RKO (cell line): ENCODE results near the gene FRG2.
"Not testable (repeated sequence)": the region's sequence is repeated elsewhere in the genome, so short reads cannot be mapped to it uniquely, and the experiment has no call there.

ENCODE experiments used
- DNase-seq: peaks from one replicate; pipeline ENCODE4 v3.0.0-alpha.2; 2016; ENCODE audit warnings: low spot score

Gene FRG2

DNA sequence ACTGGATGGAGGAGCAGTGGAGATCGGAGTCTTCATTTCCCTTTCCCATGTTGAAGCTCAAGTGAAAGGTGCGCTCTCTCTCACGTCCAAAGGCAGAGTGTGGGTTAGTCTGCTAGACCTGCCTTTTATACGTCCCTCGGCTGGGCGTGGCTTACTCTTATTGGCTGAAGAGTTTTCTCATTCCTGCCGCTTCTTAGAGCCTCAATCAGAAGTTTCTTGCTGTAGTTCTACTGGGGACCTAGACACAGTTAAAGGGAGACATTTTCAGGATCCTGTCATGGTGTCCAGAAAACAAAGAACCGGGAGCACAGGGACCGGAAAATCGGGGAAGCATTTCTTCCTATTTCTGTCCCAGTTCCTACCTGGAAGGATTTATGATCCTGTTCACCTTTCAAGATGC lies at the start of gene FRG2:
Gene FRG2 (minus strand): TSS at position 101 of the 400 bp plus-strand sequence. CDS start 52 bp downstream, at position 49.
- not testable (repeated sequence) for DNase-seq

DNA sequence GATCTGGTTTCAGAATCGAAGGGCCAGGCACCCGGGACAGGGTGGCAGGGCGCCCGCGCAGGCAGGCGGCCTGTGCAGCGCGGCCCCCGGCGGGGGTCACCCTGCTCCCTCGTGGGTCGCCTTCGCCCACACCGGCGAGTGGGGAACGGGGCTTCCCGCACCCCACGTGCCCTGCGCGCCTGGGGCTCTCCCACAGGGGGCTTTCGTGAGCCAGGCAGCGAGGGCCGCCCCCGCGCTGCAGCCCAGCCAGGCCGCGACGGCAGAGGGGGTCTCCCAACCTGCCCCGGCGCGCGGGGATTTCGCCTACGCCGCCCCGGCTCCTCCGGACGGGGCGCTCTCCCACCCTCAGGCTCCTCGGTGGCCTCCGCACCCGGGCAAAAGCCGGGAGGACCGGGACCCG lies 41.3 kb upstream of the FRG2 start:
- not testable (repeated sequence) for DNase-seq

DNA sequence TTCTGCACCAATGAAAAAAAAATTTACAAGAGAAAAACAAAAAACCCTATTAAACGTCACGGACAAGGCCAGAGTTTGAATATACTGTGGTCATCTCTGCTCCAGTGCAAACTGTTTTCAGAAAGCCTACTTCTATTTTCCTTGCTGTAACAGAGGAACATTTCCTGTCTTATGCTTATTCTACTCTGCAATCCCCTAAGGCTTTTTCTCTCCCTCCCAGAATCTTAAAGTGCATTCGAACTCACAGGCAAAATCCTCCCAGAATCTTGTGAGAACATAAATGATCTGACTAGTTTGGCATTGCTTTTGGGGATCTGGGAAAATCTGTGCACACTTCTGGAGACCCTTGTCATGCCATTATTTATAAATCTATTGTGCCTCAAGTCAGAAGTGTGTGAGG lies 37.7 kb upstream of the FRG2 start:
- not testable (repeated sequence) for DNase-seq

DNA sequence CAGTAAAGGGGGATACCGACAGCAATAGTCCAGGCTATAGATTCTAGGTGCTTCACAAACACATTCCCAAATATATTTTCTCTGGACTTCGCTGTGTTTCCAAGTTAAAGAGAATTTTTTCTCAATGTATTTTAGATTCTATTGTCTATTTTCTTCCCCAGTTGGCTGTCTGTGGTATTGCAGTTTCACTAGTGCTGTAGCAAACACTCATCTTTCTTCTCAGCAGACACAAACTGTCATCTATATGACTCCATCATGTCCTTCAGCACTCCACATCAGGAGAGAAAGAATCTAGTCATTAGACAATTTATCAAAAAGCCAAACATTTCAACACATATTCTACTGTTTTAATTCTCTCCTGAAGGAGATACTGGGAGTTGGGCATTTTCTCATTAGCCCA lies 37.3 kb upstream of the FRG2 start, which contains the start of gene DBET:
Gene DBET (plus strand): TSS at position 161 of the 400 bp plus-strand sequence.
- peak; percentile 27 for DNase-seq

DNA sequence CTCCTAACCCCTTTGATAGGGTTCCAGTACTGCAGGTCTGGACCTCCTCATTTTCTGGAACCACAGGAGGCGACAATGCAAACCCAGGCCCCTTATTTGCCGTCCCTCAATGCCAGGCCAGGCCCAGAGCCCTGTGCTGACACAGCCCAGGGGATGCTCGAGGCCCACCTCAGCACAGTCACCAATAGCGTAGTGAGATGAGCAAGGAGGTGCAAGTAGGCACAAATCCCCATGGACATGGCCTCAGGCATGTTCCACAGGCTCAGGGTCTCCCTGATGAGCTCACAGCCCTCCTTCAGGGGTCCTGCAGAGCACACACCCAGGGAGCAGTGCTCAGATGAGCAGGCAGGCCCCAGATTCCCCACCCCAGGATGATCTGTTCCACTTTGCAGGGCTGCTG lies 31.9 kb upstream of the FRG2 start:
- not testable (repeated sequence) for DNase-seq

DNA sequence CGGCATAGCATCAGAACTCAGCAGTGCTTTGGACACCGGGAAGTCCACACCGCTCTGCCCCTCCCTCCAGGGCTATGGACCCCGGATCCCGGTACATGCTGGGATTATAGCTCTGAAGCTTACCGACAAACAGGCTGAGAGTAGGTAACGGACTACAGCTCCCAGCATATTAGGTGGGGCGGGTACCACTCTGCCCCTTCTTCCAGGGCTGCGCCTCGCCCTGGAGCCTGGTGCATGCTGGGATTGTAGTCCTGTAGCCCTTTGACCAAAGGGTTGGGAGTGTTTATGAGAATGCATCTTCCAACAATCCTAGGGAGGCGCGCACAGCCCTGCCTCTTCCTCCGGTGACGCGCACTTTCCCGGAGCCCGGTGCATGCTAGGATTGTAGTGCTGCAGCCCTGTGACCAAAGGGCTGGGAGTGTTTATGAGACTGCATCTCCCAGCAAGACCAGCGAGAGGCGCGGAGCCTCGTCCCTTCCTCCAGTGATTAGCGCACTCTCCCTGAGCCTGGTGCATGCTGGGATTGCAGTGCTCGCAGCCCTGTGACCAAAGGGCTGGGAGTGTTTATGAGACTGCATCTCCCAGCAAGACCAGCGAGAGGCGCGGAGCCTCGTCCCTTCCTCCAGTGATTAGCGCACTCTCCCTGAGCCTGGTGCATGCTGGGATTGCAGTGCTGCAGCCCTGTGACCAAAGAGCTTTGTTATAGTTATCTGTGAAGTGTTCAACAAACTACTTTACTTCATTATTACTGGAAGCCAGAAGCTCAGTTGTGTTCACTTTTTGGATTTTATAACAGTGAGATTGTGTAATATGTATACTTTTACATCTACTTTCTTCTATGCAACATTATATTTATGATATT lies 22.6 kb upstream of the FRG2 start:
- not testable (repeated sequence) for DNase-seq

DNA sequence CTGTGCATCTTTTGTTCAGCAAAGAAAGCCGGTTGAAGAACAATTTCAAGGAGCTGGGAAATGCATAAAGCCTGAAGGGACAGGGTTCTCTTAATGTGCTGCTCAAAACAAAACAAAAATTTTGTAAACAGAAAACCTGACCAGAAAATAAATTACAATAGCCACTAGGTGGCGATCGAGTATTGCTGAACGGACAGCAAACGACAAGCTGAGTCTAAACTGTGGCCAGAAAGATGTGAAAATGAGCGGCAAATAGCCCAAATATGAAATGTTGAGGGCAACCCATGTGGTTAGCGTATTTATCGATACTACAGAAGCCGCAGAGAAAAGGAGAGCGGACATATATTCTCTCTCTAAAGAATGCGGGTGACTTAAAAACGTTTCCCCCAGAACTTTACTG lies 20.6 kb upstream of the FRG2 start:
- DNase-seq = not testable (repeated sequence)

DNA sequence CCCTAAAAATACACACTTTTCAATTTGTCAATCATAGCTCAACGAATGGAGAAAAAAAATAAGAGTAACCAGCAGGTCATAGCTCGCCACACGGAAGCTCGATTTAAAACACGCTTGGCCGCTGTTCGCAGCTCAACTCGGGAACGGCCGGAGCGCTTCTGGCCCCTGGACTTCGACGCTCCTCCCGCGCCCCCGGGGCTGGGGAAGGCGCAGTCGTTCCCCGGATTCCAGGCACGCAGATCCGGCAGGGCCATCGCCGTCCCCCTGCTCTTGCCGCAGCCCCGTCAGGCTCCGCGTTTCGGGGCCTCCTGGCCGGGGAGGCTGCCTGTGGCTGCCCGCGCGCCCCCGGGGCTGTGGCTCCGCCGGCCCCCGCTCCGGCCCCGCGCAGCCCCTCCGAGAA lies 13.8 kb upstream of the FRG2 start:
- DNase-seq = not testable (repeated sequence)

DNA sequence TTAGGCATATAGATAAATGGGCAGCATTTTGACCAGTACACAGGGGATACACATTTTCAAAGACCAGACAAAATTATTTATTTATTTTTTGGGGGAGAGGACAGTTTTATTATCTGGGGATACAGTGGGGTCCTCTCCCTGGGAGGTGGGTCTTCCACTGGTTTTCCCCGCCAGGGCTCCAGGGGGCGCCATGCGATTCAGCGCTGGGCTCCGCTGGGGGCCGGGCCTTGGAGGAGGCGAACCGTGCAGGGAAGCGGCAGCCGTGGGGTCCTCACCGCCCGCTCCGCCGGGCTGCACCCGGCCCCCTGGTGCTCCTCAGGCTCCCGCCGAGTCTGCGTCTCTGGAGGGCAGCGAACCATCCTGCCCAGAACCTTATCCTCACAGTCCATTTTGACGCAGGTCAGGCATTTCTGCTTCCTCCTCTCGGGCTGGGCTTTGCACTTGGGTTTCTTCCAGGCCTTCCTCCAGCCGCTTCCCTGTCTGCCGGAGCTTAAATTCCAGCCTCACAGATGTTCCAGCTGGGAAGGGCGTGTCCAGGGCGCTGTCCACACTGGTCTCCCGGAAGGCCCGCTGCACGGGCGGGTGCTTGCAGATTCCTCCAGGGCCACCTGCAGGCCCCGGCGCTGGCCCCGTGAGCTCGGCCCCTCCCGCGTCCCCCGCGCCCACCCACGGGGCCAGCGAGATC lies 10.8 kb upstream of the FRG2 start:
- DNase-seq = not testable (repeated sequence)

DNA sequence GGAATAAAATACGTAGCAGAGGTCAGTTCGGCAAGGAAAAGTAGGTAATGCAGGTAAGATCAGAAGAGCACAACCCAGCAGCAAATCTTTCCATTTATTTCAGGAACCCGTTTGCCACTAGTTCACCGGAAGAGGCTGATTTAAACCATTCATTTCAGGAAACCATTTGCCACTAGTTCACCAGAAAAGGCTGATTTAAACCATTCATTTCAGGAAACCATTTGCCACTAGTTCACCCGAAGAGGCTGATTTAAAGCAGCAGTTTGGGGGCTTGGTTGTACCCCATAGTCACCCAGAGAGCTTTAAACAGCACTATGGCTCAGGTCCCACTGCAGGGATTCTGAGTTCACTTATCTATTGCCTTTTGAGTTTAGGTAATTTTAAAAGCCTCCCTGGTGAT lies 4.2 kb upstream of the FRG2 start:
- not testable (repeated sequence) for DNase-seq

DNA sequence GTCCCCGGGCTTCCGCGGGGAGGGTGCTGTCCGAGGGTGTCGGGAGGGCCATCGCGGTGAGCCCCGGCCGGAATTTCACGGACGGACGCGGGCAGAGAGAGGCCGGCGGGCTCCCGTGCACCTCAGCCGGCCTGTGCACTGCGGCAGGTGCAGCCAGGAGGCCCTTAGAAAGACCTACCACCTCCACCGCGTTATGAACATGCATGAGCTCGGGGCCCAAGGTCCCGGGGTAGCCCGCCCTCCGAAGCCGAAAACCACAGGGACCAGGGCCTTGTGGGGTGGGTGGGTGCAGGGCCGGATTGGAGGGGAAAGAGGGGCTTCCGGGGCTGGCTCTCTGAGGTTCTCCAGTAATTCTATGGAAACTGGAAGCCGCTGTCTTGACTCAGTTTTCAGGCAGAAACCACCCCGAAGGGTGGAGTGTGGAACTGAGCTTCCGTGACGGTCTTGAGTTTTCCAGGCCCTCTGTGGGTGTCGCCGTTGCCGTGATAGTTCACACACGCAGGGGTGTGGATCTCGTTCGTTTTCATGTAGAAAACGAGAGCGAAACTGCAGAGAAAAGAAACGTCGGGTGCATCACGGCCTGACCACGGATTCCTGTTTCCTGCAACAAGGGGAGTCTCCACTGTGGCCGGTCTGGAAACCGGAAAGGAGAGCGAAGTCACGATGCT lies 4.3 kb downstream of the FRG2 start:
- not testable (repeated sequence) for DNase-seq

DNA sequence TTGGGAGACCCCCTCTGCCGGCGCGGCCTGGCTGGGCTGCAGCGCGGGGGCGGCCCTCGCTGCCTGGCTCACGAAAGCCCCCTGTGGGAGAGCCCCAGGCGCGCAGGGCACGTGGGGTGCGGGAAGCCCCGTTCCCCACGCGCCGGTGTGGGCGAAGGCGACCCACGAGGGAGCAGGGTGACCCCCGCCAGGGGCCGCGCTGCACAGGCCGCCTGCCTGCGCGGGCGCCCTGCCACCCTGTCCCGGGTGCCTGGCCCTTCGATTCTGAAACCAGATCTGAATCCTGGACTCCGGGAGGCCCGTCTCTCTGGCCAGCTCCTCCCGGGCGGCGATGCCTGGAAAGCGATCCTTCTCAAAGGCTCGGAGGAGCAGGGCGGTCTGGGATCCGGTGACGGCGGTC lies 5.1 kb downstream of the FRG2 start:
- DNase-seq = not testable (repeated sequence)

DNA sequence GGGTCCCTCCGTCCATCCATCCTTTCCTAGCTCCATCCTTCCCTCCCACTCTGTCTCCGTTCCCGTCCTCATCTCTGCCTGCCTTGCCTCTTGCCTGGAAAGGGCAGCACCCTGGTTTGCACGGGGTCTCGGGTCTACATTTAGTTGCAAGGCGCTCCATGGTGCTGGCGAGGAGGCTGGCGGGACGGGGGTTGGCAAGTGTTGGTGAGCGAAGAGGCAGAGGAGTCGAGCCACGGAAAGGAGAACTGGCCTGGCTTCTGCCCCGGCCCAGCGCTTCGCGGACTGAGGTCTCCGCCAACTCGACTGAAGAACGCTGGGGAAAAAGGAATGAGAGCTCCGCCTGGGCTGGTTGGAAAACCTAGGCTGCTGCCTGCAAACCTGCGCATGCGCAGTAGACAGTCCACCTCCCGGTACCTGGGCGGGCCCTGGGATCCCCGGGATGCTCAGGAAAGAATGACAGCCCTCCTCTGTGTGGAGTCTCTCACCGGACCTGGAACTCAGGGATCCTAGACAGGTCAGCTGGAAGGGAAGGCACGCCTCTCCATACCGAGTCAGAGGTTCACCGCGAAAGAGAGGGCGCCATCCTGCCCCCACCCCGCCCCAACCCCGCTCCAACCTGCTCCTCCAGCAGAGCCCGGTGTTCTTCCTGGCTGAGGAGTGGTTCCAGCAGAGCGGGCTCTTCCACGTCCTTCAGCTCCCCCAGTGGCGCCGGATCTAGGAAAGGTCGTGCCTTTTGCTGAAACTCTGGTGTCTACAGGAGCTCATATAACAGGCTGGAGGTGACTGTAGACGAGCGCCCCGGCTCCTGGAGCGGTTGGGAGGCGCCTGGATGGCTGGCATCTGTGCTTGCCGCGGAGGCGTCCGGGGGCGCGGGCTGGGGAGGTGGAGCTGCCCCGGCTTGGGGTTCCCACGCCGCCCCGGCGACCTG lies 6.0 kb downstream of the FRG2 start:
- DNase-seq = no peak

DNA sequence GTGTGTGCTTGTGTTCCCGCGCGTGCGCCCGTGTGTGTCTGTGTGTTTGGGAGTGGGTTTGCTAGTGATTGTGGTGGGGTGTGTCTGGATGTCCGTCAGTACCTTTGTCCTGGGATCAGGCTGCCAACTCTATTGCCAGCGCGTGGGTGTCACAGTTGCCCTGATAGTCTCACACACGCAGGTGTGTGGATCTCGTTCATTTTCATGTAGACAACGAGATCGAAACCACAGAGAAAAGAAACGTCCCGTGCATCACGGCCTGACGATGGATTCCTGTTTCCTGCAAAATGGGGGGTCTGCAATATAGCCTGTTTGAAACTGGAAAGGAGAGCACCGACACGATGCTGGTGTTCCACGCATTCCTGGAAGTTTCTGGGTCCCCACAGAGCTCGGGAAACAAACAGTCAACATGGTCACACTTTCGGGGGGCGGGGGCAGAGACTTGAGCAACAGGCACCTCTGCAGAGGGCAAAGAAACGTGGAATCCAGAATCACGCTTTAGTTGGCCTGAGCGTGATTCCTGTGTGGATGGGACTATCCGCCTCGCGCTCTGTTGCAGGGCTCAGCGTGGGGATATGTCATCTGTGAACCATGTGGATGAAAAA lies 7.1 kb downstream of the FRG2 start:
- not testable (repeated sequence) for DNase-seq

DNA sequence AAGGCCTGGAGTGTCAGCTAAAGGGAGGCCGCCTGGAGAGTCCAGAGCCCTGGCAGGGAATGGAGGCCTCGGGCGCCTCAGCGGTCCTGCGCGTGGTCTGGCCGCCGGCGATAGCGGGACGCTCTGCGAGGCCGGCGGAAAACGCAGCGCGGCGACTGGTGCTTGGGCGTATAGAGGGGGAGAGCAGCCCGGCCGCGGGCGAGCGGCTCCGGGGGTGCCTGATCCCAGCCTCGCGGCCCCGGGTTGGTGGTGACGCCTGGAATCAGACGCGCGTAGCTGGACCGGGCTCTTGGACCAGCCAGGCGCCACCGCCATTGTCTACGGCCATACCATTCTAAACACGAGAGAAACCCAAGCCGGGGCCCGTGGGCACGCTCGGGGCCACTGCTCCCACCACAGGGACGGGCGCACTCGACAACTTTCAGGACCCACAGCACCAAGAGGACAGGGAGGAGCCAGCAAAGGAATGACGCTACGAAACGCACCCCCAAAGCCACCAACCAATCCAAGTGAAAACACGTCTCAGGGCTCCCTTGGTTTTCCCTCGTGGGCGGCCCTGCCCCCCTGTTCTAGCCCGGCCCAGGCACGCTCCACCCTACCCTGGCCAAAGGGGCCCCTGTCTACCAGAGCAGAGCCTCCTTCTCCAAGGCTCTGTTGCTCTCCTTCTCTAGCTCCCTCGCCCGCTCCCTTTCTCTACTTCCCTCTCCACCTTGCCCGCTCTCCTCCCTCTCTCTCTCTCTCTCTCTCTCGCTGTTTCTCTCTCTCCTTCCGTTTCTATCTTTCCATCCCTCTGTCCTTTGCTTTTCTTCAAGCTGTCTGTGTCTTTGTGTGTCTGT lies 7.8 kb downstream of the FRG2 start:
- DNase-seq = no peak

DNA sequence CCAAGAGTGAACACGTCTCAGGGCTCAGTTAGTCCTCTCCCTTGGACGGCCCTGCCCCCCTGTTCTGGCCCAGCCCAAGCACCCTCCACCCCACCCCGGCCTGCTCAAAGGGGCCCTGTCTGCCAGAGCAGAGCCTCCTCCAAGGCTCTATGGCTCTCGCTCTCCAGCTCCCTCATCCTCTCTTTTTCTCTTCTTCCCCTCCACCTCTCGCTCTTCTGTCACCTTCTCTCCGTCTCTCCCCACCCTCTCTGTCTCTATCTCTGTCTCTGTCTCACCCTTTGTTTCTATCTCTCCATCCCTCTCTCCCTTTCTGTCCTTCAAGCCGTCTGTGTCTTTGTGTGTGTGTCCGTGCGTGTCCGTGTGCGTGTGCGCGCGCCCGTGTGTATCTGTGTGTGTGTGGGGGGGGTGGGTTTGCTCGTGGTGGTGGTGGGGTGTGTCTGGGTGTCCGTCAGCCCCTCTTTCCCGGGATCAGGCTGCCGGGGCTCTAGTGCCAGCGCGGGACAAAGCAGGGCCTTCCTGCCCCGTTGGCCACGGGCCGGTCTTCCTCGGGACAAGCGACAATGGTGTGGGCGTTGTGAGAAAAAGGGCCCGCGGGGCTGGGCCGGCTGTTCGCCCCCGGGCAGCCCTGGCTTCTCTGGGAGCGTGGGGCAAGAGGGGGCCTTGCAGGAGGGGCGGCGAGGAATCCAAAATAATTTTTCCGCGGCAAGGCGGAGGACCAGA lies 8.7 kb downstream of the FRG2 start:
- no peak for DNase-seq

DNA sequence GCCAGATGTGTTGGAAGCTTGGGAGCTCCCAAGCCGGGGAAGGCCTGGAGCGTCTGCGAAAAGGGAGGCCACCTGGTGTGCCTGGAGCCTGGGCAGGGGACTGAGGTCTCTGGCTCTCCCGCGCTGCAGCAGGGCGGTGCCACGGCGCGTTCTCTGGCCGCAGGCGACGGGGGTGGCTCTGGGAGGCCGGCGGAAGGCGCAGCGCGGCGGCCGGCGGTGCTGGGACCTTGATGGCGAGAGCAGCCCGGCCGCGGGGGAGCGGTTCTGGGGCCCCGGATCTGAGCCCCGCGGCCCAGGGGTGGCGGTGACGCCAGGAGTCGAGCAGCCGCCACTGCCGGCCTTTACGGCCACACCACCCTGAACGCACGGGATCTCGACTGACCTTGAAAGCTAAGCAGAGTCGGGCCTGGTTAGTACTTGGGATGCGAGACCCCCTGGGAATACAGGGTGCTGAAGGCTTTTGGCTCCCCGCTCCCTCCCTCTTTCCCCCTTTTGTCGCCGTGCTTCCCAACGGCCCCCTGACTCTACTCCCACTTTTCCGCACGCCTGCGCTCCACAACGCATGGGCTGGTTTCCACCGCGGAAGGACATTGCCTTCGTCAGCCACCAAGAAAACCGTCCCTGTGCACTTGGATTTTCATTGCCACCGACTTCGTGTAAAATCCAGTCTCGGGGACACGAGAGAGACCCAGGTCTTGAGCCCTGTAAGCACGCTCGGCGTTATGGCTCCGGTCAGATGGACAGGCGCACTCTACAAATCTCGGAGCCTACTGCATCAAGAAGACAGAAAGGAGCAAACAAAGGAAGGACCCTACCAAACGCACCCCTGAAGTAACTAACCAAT lies 9.5 kb downstream of the FRG2 start:
- no peak for DNase-seq
